Prostate gland (tissue), 2 donors: Measurements from ENCODE around the gene TMTC1.

ENCODE experiments used
- POLR2A ChIP-seq: fragments of 450-650 bp; IDR thresholded peaks from one replicate; pipeline ENCODE4 v1.6.1; 2016; ENCODE audit warnings: antibody characterized with exemption, mild to moderate bottlenecking
- POLR2AphosphoS5 ChIP-seq: sonication (generic); formaldehyde crosslinking; IDR thresholded peaks from one replicate; pipeline ENCODE4 v1.6.1; 2017; ENCODE audit warnings: antibody characterized with exemption
- TF ChIP-seq, protein P1 (sequence below), 4 experiments: fragments of 200-600 bp in 2 of 4; fragments of 450-650 bp in 2 of 4; sonication (generic) in 2 of 4; IDR thresholded peaks; 1 replicate in 3 of 4; 2 replicates in 1 of 4; pipeline ENCODE4 v1.5.1; 2016 to 2019; ENCODE audit warnings: antibody characterized with exemption in 4 of 4, mild to moderate bottlenecking in 2 of 4, moderate library complexity in 2 of 4

DNA sequence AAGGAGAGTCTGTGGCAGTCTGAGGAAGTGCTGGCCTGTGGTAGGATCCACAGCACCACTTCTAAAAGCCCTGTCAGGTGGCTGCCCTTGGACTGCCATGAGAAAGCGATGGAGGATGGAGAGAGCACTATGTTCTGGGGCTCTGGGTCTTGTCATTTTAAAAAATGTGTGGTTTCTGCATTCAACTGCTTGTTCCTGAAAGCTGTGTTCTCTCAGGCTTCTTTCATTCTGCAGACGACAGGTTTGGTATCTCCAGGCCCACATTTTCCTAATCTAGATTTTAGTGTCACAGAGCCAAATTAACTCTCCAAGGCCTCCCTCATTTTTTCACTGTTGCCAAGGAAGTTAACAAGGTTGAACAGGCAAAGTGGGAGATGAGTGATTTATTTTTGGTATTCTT is 296.8 kb downstream of the TMTC1 start:
- TF ChIP-seq, protein P1, sequence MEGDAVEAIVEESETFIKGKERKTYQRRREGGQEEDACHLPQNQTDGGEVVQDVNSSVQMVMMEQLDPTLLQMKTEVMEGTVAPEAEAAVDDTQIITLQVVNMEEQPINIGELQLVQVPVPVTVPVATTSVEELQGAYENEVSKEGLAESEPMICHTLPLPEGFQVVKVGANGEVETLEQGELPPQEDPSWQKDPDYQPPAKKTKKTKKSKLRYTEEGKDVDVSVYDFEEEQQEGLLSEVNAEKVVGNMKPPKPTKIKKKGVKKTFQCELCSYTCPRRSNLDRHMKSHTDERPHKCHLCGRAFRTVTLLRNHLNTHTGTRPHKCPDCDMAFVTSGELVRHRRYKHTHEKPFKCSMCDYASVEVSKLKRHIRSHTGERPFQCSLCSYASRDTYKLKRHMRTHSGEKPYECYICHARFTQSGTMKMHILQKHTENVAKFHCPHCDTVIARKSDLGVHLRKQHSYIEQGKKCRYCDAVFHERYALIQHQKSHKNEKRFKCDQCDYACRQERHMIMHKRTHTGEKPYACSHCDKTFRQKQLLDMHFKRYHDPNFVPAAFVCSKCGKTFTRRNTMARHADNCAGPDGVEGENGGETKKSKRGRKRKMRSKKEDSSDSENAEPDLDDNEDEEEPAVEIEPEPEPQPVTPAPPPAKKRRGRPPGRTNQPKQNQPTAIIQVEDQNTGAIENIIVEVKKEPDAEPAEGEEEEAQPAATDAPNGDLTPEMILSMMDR (IDR thresholded peaks at IDR 0.05): no peak
- TF ChIP-seq POLR2A: no peak
- TF ChIP-seq POLR2AphosphoS5: no peak
